DND-41 (cell line): Measurements from ENCODE around the gene C18orf54.
A peak's percentile ranks its signal among the peaks of the same experiment; 100 is the strongest.

Experiments
- ATAC-seq: fragments of 200-7000 bp; cut with Tn5 transposase; 3 replicates; pipeline ENCODE4 v1.9.1; 2021; ENCODE audit warnings: low read depth; ENCODE audit not compliant: insufficient read depth
- DNase-seq: peaks from one replicate; pipeline ENCODE4 v3.0.0-alpha.2; 2020
- H2AFZ ChIP-seq: 2 replicates; pipeline ENCODE4 v1.6.0; 2012; ENCODE audit warnings: low read depth, low read length
- H3K27ac ChIP-seq: 2 replicates; pipeline ENCODE4 v1.5.1; 2012; ENCODE audit warnings: low read length, inconsistent platforms
- H3K27me3 ChIP-seq: fragments of 200-600 bp; sonication (generic); 2 replicates; pipeline ENCODE4 v1.6.0; 2012; ENCODE audit warnings: low read length, mild to moderate bottlenecking, inconsistent platforms; ENCODE audit not compliant: insufficient read depth, poor library complexity
- H3K36me3 ChIP-seq: 2 replicates; pipeline ENCODE4 v1.5.1; 2012; ENCODE audit warnings: low read length, inconsistent platforms; ENCODE audit not compliant: insufficient read depth
- H3K4me1 ChIP-seq: 2 replicates; pipeline ENCODE4 v1.5.1; 2012; ENCODE audit warnings: mild to moderate bottlenecking, low read length; ENCODE audit not compliant: insufficient read depth
- H3K4me2 ChIP-seq: 2 replicates; pipeline ENCODE4 v1.6.0; 2012; ENCODE audit warnings: mild to moderate bottlenecking, moderate library complexity, low read length, inconsistent platforms; ENCODE audit not compliant: insufficient read depth
- H3K4me3 ChIP-seq, 2 experiments: fragments of 200-600 bp in 1 of 2; shearing (Covaris generic) in 1 of 2; 2 replicates each; pipeline ENCODE4 v1.5.1; 2012 to 2016; ENCODE audit warnings: inconsistent platforms in 2 of 2, low read length in 2 of 2, mild to moderate bottlenecking in 2 of 2, low read depth in 1 of 2, moderate library complexity in 1 of 2
- H3K79me2 ChIP-seq: 2 replicates; pipeline ENCODE4 v1.6.0; 2012; ENCODE audit warnings: low read length, inconsistent platforms; ENCODE audit not compliant: insufficient read depth
- H3K9ac ChIP-seq: 2 replicates; pipeline ENCODE4 v1.6.0; 2012; ENCODE audit warnings: low read depth, mild to moderate bottlenecking, inconsistent platforms, low read length, moderate library complexity
- H3K9me3 ChIP-seq: 2 replicates; pipeline ENCODE4 v1.5.1; 2012; ENCODE audit warnings: low read length, moderate library complexity, mild to moderate bottlenecking, inconsistent platforms; ENCODE audit not compliant: insufficient read depth, severe bottlenecking
- H4K20me1 ChIP-seq: 2 replicates; pipeline ENCODE4 v1.6.0; 2012; ENCODE audit warnings: low read length; ENCODE audit not compliant: insufficient read depth
- EZH2 ChIP-seq: IDR thresholded peaks from 3 replicates; pipeline ENCODE4 v1.6.1; 2012; ENCODE audit warnings: borderline replicate concordance, low read depth, mild to moderate bottlenecking, moderate library complexity, low read length, inconsistent platforms; ENCODE audit not compliant: severe bottlenecking
- TF ChIP-seq, protein P1 (sequence below): IDR thresholded peaks from 2 replicates; pipeline ENCODE4 v1.5.1; 2012; ENCODE audit warnings: borderline replicate concordance, low read length, moderate library complexity, mild to moderate bottlenecking; ENCODE audit not compliant: poor library complexity, severe bottlenecking; ENCODE audit errors: extremely low read depth

The C18orf54 gene

GRCh38 chr18:54351186-54351585, 6.5 kb upstream of the C18orf54 start:
- Histone ChIP-seq H3K4me2 (no peak overlapping the region), H2AFZ (no peak overlapping the region), H3K36me3 (no peaks in the 10 kb centered on the region), H3K27ac (no peak overlapping the region), H3K4me3 (no peak overlapping the region), H3K79me2 (no peaks in the 10 kb centered on the region), H4K20me1 (no peaks in the 10 kb centered on the region), H3K27me3 (peaks cover 2% of the 10 kb centered on the region), H3K9ac (no peak overlapping the region), H3K4me1 (no peaks in the 10 kb centered on the region), H3K9me3 (no peaks in the 10 kb centered on the region)
- no peak for TF ChIP-seq EZH2
- TF ChIP-seq, protein P1, sequence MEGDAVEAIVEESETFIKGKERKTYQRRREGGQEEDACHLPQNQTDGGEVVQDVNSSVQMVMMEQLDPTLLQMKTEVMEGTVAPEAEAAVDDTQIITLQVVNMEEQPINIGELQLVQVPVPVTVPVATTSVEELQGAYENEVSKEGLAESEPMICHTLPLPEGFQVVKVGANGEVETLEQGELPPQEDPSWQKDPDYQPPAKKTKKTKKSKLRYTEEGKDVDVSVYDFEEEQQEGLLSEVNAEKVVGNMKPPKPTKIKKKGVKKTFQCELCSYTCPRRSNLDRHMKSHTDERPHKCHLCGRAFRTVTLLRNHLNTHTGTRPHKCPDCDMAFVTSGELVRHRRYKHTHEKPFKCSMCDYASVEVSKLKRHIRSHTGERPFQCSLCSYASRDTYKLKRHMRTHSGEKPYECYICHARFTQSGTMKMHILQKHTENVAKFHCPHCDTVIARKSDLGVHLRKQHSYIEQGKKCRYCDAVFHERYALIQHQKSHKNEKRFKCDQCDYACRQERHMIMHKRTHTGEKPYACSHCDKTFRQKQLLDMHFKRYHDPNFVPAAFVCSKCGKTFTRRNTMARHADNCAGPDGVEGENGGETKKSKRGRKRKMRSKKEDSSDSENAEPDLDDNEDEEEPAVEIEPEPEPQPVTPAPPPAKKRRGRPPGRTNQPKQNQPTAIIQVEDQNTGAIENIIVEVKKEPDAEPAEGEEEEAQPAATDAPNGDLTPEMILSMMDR: no peak
- DNase-seq (no peak), ATAC-seq (no peak)

- H3K4me1 ChIP-seq: peaks cover 27% of the 10 kb centered on the region
- ATAC-seq (peak; percentile 60), DNase-seq (no peak)
- peak overlapping the region; percentile 87 for H3K4me2 ChIP-seq
- H3K27ac ChIP-seq: peak overlapping the region; percentile 94
- peaks cover 27% of the 10 kb centered on the region for H3K79me2 ChIP-seq
- no peaks in the 10 kb centered on the region for H4K20me1 ChIP-seq
- H3K27me3 ChIP-seq: no peaks in the 10 kb centered on the region
- peaks cover 18% of the 10 kb centered on the region for H3K36me3 ChIP-seq
- peak overlapping the region; percentile 84 for H3K9ac ChIP-seq
- no peak for TF ChIP-seq EZH2
- TF ChIP-seq, protein P1: no peak
- peak overlapping the region; percentile 96 for H2AFZ ChIP-seq
- H3K9me3 ChIP-seq: no peaks in the 10 kb centered on the region
- H3K4me3 ChIP-seq: peak overlapping the region; percentile 67 to 80
Measured at GRCh38 chr18:54357082-54357659, 535 bp upstream of the C18orf54 start.

- peak overlapping the region; percentile 87 for H3K4me2 ChIP-seq
- TF ChIP-seq, protein P1: no peak
- no peak for TF ChIP-seq EZH2
- H3K4me1 ChIP-seq: peaks cover 27% of the 10 kb centered on the region
- H3K36me3 ChIP-seq: peaks cover 19% of the 10 kb centered on the region
- peaks cover 27% of the 10 kb centered on the region for H3K79me2 ChIP-seq
- H3K4me3 ChIP-seq: peak overlapping the region; percentile 67 to 80
- DNase-seq: no peak
- no peaks in the 10 kb centered on the region for H4K20me1 ChIP-seq
- H3K27me3 ChIP-seq: no peaks in the 10 kb centered on the region
- peak; percentile 15; the same call in 2 of the 3 replicates for ATAC-seq
- no peaks in the 10 kb centered on the region for H3K9me3 ChIP-seq
- peak overlapping the region; percentile 84 for H3K9ac ChIP-seq
- H3K27ac ChIP-seq: peak overlapping the region; percentile 94
- H2AFZ ChIP-seq: peak overlapping the region; percentile 96
Measured at GRCh38 chr18:54358495-54359040, 862 bp downstream of the C18orf54 start.
